ENCODE measurements around the gene TEX2. TPM values are rescaled to one million over a fixed set of nuclear protein-coding genes. Genes with fewer than 3 reads are reported as not detected.

The TEX2 gene
- total RNA-seq, 6 experiments from 2014 or later = 29.1 to 46.6 (median 33.7) TPM

DNA sequence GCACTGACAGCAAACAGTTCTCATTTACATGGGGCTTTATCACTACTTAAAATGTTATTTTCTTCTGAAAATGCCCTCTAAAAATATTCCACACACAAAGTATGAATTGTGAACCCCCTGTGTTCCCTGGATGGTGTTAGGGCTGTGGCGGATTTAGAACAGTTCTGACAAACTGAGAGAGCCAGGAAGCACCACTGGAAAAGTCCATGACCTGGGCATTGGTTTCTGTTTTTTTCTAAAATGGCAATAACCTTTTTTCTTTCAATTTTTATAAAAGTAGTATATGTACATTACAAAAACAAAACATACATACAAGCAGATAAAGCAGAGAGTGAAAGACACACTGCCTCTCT, 112.1 kb downstream of the TEX2 start:
- DNase-seq (no peak), ATAC-seq (no peak)
- Histone ChIP-seq H3K27ac (peak overlapping the region; percentile 7 to 96 (median 63)), H3K4me1 (peaks cover 0 to 76% (median 36%) of the 10 kb centered on the region in 4 donors), H3K9me3 (no peaks in the 10 kb centered on the region), H3K27me3 (no peaks in the 10 kb centered on the region), H3K4me3 (no peak overlapping the region), H3K36me3 (peaks cover 0 to 10% (median 0%) of the 10 kb centered on the region in 4 donors)
- 82% methylated on average over 1 of the region's 1 CpG for WGBS (ENCODE audit: insufficient coverage, low coverage, low lambda C conversion rate, missing lambda C conversion rate)
- TF ChIP-seq POLR2A (IDR thresholded peaks at IDR 0.05) = no peak
- TF ChIP-seq CTCF (IDR thresholded peaks at IDR 0.05) = no peak
- intact Hi-C loops (cut with DNase I) = loop anchor here in 1 of 2 donors (10.0 kb wide), 1 partner anchor 114 kb away; the partner anchor contains the start of gene TEX2

GRCh38 chr17:64150237-64151015, 112.6 kb downstream of the TEX2 start:
- no peak for TF ChIP-seq CTCF (IDR thresholded peaks at IDR 0.05)
- TF ChIP-seq POLR2A (IDR thresholded peaks at IDR 0.05) = peak; percentile 20
- H3K27ac ChIP-seq = peak overlapping the region; percentile 7 to 96 (median 63)
- H3K4me1 ChIP-seq = peaks cover 0 to 70% (median 30%) of the 10 kb centered on the region in 4 donors

DNA sequence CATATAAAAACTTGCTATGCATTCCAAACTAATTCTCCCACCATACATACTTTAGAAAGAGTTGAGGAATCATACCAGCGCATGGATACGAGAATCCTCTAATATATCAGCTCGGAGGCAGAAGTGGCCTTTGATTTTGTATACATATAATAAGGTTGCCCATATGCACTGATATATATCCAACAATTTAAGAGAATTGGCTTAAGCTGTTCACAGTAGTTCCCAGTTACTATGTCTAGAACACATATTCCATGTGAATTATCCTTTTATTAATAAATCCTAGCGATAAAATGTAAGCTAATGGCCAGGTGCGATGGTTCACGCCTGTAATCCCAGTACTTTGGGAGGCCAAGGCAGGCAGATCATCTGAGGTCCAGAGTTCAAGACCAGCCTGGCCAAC, 113.9 kb downstream of the TEX2 start:
- H3K9me3 ChIP-seq = no peaks in the 10 kb centered on the region
- H3K4me1 ChIP-seq = peaks cover 0 to 62% (median 26%) of the 10 kb centered on the region in 4 donors
- no peak overlapping the region for H3K4me3 ChIP-seq
- intact Hi-C loops (cut with DNase I) = no loop called here
- DNase-seq = no peak
- TF ChIP-seq POLR2A (IDR thresholded peaks at IDR 0.05) (no peak), CTCF (IDR thresholded peaks at IDR 0.05) (no peak)
- peaks cover 0 to 5% (median 0%) of the 10 kb centered on the region in 4 donors for H3K36me3 ChIP-seq
- H3K27me3 ChIP-seq = no peaks in the 10 kb centered on the region
- 88% methylated on average over 6 of the region's 6 CpGs for WGBS (ENCODE audit: insufficient coverage, low coverage, low lambda C conversion rate, missing lambda C conversion rate)
- ATAC-seq = no peak
- peak overlapping the region; percentile 3 to 96 (median 39) for H3K27ac ChIP-seq

More at GRCh38 chr17:64150237-64151015, 112.6 kb downstream of the TEX2 start:
- H3K4me3 ChIP-seq = no peak overlapping the region
- intact Hi-C loops (cut with DNase I) = loop anchor here in 1 of 2 donors (10.0 kb wide), 1 partner anchor 114 kb away; the partner anchor contains the start of gene TEX2
- DNase-seq = peak; percentile 82 to 93 (median 90)
- H3K36me3 ChIP-seq = peaks cover 0 to 10% (median 0%) of the 10 kb centered on the region in 4 donors
- no peaks in the 10 kb centered on the region for H3K27me3 ChIP-seq
- peak; percentile 47 to 78 (median 62) for ATAC-seq
- WGBS (ENCODE audit: insufficient coverage, low coverage, low lambda C conversion rate, missing lambda C conversion rate) = 34% methylated on average over 5 of the region's 5 CpGs
- no peaks in the 10 kb centered on the region for H3K9me3 ChIP-seq

GRCh38 chr17:64148699-64149098, 114.4 kb downstream of the TEX2 start:
- Histone ChIP-seq H3K4me3 (no peak overlapping the region), H3K4me1 (peaks cover 0 to 63% (median 26%) of the 10 kb centered on the region in 4 donors), H3K9me3 (no peaks in the 10 kb centered on the region), H3K27ac (peak overlapping the region in 2 of 3 donors; percentile 65 to 96), H3K27me3 (no peaks in the 10 kb centered on the region), H3K36me3 (peaks cover 0 to 4% (median 0%) of the 10 kb centered on the region in 4 donors)
- no peak for ATAC-seq
- DNase-seq = no peak
- 53% methylated on average over 2 of the region's 4 CpGs for WGBS (ENCODE audit: insufficient coverage, low coverage, low lambda C conversion rate, missing lambda C conversion rate)
- no peak for TF ChIP-seq POLR2A (IDR thresholded peaks at IDR 0.05)
- TF ChIP-seq CTCF (IDR thresholded peaks at IDR 0.05) = peak in 3 of 4 donors; percentile 9 to 41 (median 16)
- intact Hi-C loops (cut with DNase I) = no loop called here
